Body of pancreas (tissue), 4 donors: Measurements from ENCODE around the gene NLGN1. TPM values are rescaled to one million over a fixed set of nuclear protein-coding genes. Genes with fewer than 3 reads are reported as not detected.

Experiments
- ATAC-seq: fragments of 150-250 bp; one replicate; pipeline ENCODE4 v1.9.1; 2016
- DNase-seq, 4 donors: peaks; one replicate each; pipeline ENCODE4 v3.0.0-alpha.2; 2019
- H3K27ac ChIP-seq, 4 donors: fragments of 200-600 bp; sonication (generic); 1 replicate in 3 of 4; 2 replicates in 1 of 4; pipeline versions ENCODE4 v1.5.1 to v1.6.1; 2016 to 2019; ENCODE audit warnings: mild to moderate bottlenecking in 1 of 4, mixed read lengths in 1 of 4, moderate library complexity in 1 of 4
- H3K27me3 ChIP-seq, 2 donors: fragments of 200-600 bp; sonication (generic); one replicate each; pipeline ENCODE4 v1.6.0; 2016; ENCODE audit warnings: mild to moderate bottlenecking in 1 of 2
- H3K36me3 ChIP-seq, 2 donors: fragments of 200-600 bp; sonication (generic); replicated peaks in 1 of 2; 2 replicates each; pipeline ENCODE4 v1.5.1; 2016; ENCODE audit warnings: low read depth in 2 of 2; ENCODE audit not compliant: insufficient read depth in 1 of 2
- H3K4me1 ChIP-seq: fragments of 200-600 bp; sonication (generic); one replicate; pipeline ENCODE4 v1.6.0; 2016
- H3K4me3 ChIP-seq, 2 donors: fragments of 200-600 bp; sonication (generic); 1 replicate in 1 of 2; 2 replicates in 1 of 2; pipeline ENCODE4 v1.5.1; 2016 to 2019
- H3K9me3 ChIP-seq, 3 donors: fragments of 200-600 bp; sonication (generic); 1 replicate in 2 of 3; 2 replicates in 1 of 3; pipeline ENCODE4 v1.5.1; 2016
- POLR2A ChIP-seq, 3 donors: fragments of 450-650 bp; IDR thresholded peaks; one replicate each; pipeline ENCODE4 v1.6.1; 2016; ENCODE audit warnings: antibody characterized with exemption in 3 of 3, mild to moderate bottlenecking in 2 of 3
- WGBS, 2 donors: methylation state at CpG; one replicate each; pipeline ENCODE4 v1.1.5; 2017; 5-methylcytosine and 5-hydroxymethylcytosine counted together
- intact Hi-C: fragments of 100-400 bp; cut with DNase I; formaldehyde crosslinking; loops from one replicate; pipeline ENCODE4 v1.15.1; 2023
- total RNA-seq, 2 donors: library from RNA; depleted of rRNA; stranded (reverse); fragments of >200 nt; gene quantifications; one replicate each; pipeline ENCODE4 v1.1.0, GENCODE V29; 2016
- TF ChIP-seq, protein P1 (sequence below), 7 experiments: fragments of 450-650 bp in 4 of 7; fragments of 200-600 bp in 3 of 7; sonication (generic) in 3 of 7; IDR thresholded peaks; one replicate each; pipeline ENCODE4 v1.5.1; 2016 to 2019; ENCODE audit warnings: antibody characterized with exemption in 7 of 7

Gene NLGN1
- total RNA-seq, 2 donors from 2014 or later: 0.52 to 1.3 TPM

DNA sequence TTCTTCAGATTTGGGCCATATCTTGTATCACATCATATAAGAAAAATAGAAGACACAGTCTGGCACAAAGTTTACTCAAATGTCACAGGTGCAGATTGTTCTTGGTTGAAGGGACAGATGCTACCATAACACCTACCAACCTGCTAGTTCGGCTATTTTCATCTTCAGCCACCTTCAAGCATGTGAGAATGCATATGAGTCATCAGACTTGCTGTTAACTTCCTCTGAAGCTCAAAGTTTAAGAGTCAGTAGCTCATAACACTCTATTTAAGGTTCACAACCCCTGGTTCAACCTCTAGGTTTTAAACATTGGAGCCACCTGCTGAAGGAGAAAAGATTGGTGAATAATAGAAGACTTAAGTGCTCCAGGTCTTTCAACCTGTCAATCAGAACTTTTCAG, 522.8 kb downstream of the NLGN1 start:
- Histone ChIP-seq H3K9me3 (no peaks in the 10 kb centered on the region), H3K4me3 (no peak overlapping the region), H3K27me3 (no peaks in the 10 kb centered on the region), H3K36me3 (no peaks in the 10 kb centered on the region), H3K4me1 (no peaks in the 10 kb centered on the region), H3K27ac (no peak overlapping the region)
- ATAC-seq (no peak), DNase-seq (no peak)
- WGBS, 2 donors: 54 to 68% methylated on average over 1 of the region's 1 CpG
- intact Hi-C loops: no loop called here
- TF ChIP-seq POLR2A (IDR thresholded peaks at IDR 0.05): no peak
- TF ChIP-seq, protein P1, sequence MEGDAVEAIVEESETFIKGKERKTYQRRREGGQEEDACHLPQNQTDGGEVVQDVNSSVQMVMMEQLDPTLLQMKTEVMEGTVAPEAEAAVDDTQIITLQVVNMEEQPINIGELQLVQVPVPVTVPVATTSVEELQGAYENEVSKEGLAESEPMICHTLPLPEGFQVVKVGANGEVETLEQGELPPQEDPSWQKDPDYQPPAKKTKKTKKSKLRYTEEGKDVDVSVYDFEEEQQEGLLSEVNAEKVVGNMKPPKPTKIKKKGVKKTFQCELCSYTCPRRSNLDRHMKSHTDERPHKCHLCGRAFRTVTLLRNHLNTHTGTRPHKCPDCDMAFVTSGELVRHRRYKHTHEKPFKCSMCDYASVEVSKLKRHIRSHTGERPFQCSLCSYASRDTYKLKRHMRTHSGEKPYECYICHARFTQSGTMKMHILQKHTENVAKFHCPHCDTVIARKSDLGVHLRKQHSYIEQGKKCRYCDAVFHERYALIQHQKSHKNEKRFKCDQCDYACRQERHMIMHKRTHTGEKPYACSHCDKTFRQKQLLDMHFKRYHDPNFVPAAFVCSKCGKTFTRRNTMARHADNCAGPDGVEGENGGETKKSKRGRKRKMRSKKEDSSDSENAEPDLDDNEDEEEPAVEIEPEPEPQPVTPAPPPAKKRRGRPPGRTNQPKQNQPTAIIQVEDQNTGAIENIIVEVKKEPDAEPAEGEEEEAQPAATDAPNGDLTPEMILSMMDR (IDR thresholded peaks at IDR 0.05): no peak

DNA sequence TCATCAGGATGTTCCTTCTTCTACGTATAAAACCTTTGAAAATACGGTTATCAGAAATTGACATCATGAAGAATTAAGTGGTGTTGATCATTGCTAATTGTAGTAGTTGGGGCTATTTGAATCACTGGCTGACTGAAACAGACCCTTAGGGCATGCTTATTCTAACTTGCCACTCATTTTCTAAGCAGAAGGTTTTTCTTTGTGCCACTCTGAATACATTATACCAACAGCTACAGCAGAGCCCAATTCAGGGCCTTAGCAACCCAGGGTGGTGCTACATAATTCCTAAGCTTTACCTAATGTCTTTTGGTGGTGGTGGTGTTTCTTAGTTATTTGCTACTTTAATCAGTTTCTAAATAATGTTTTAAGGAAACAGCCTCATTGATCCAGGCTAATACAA, 524.2 kb downstream of the NLGN1 start:
- ATAC-seq (no peak), DNase-seq (no peak)
- H3K9me3 ChIP-seq: no peaks in the 10 kb centered on the region
- intact Hi-C loops: no loop called here
- H3K36me3 ChIP-seq: no peaks in the 10 kb centered on the region
- H3K27ac ChIP-seq: no peak overlapping the region
- no peak overlapping the region for H3K4me3 ChIP-seq
- WGBS, 2 donors: 52 to 69% methylated on average over 2 of the region's 2 CpGs
- no peaks in the 10 kb centered on the region for H3K4me1 ChIP-seq
- TF ChIP-seq, protein P1 (IDR thresholded peaks at IDR 0.05): no peak
- no peak for TF ChIP-seq POLR2A (IDR thresholded peaks at IDR 0.05)
- no peaks in the 10 kb centered on the region for H3K27me3 ChIP-seq

DNA sequence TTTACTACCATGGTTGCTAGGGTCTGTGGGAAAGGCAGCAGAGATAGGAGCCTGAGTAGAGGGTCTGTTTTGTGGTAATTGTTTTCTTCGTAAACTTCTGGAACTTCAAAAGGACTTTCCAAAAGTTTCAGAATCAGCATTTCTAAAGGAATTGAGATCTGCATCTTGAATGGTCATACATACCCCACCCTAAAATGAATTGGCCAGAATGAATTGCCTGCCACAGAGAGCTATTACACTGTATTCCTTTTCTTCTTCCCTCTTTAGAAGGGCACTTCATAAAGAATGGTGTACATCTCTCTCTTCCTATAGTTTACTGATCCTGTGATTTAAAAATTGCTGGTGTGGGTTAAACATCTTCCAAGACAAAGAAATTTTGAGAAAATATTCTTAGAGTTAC, 525.7 kb downstream of the NLGN1 start:
- ATAC-seq: no peak
- no peaks in the 10 kb centered on the region for H3K27me3 ChIP-seq
- H3K9me3 ChIP-seq: no peaks in the 10 kb centered on the region
- no peaks in the 10 kb centered on the region for H3K36me3 ChIP-seq
- H3K4me3 ChIP-seq: no peak overlapping the region
- DNase-seq: no peak
- intact Hi-C loops: no loop called here
- 59 to 73% methylated on average over 1 of the region's 1 CpG for WGBS, 2 donors
- H3K27ac ChIP-seq: no peak overlapping the region
- H3K4me1 ChIP-seq: no peaks in the 10 kb centered on the region
- TF ChIP-seq POLR2A (IDR thresholded peaks at IDR 0.05): no peak
- TF ChIP-seq, protein P1 (IDR thresholded peaks at IDR 0.05): no peak

DNA sequence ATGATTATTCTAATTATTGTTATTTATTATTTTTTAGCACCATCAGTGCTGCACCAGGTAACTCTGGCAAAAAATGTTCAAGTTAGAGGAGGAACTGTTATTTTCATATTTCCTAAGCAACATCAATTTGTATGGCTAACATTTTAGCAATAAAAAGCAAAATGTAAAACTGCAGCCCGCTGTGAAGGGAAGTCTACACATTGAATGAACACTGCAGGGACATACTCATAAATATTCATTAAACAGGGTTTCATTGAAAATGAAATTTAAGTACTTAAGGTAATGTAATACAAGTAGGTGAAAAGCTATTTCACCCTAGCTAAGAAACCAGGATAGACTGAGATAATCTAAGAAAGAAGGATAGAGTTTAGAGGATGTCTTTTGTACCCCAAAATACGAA, 532.7 kb downstream of the NLGN1 start:
- WGBS, 2 donors: 65 to 75% methylated on average over 2 of the region's 2 CpGs
- no peaks in the 10 kb centered on the region for H3K4me1 ChIP-seq
- no peak overlapping the region for H3K27ac ChIP-seq
- intact Hi-C loops: no loop called here
- no peaks in the 10 kb centered on the region for H3K9me3 ChIP-seq
- TF ChIP-seq, protein P1 (IDR thresholded peaks at IDR 0.05): no peak
- no peak for TF ChIP-seq POLR2A (IDR thresholded peaks at IDR 0.05)
- ATAC-seq (no peak), DNase-seq (no peak)
- no peak overlapping the region for H3K4me3 ChIP-seq
- no peaks in the 10 kb centered on the region for H3K27me3 ChIP-seq
- H3K36me3 ChIP-seq: no peaks in the 10 kb centered on the region

GRCh38 chr3:173932624-173933023, 535.1 kb downstream of the NLGN1 start:
- Histone ChIP-seq H3K27ac (no peak overlapping the region), H3K4me3 (no peak overlapping the region), H3K4me1 (no peaks in the 10 kb centered on the region), H3K9me3 (no peaks in the 10 kb centered on the region), H3K27me3 (no peaks in the 10 kb centered on the region), H3K36me3 (no peaks in the 10 kb centered on the region)
- TF ChIP-seq POLR2A (IDR thresholded peaks at IDR 0.05): no peak
- TF ChIP-seq, protein P1 (IDR thresholded peaks at IDR 0.05): no peak
- intact Hi-C loops: no loop called here
- no peak for DNase-seq
- ATAC-seq: no peak
